GM19397 (cell line): ENCODE results near the gene BLCAP.
A peak's percentile ranks its signal among the peaks of the same experiment; 100 is the strongest.
"Not testable (repeated sequence)": the region's sequence is repeated elsewhere in the genome, so short reads cannot be mapped to it uniquely, and the experiment has no call there.

Experiments used
- ATAC-seq: cut with Tn5 transposase; IDR thresholded peaks from one replicate; pipeline ENCODE4 v1.9.1; 2021; ENCODE audit warnings: mild to moderate bottlenecking, moderate library complexity; ENCODE audit not compliant: unreplicated experiment

The BLCAP gene

GRCh38 chr20:37527638-37528445 lies at the start of gene BLCAP:
BLCAP (minus strand) TSS chr20:37527876; CDS start chr20:37519174, 8,702 bp downstream.
- ATAC-seq = peak; percentile 70

GRCh38 chr20:37577436-37577835 lies 49.8 kb upstream of the BLCAP start:
- not testable (repeated sequence) for ATAC-seq

GRCh38 chr20:37576911-37577310 lies 49.2 kb upstream of the BLCAP start:
- no peak for ATAC-seq

GRCh38 chr20:37575884-37576283 lies 48.2 kb upstream of the BLCAP start:
- ATAC-seq = no peak

- ATAC-seq = no peak
Measured at GRCh38 chr20:37574199-37574890, 46.7 kb upstream of the BLCAP start.

DNA sequence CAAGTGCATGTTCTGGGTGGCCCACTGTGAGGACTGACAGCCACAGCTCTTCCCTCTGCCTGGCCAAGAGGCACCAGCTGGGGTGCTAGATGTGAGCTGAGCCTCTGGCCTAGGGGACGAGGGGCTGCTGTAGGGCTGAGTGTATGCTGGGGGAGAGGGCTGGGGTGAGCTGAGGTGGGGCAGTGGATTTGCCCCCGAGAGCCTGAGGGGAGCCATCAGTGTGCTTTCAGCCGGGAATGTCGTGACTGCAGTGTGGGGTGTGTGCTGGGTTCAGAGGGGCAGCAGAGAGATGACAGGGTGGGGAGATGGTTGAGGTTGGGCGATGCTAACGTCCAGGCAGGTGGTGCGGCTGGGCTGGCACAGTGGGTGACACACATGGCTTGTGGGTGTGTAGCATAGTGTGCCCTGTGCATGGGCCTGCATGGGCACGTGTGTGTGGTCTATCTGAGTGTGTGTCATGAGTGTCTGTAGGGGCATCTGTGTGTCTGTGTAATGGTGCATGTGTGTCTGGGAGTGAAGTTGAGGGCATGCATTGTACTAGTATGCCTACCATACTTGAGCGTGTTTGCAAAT lies 46.0 kb upstream of the BLCAP start:
- no peak for ATAC-seq

GRCh38 chr20:37571033-37571432 lies 43.4 kb upstream of the BLCAP start:
- no peak for ATAC-seq

DNA sequence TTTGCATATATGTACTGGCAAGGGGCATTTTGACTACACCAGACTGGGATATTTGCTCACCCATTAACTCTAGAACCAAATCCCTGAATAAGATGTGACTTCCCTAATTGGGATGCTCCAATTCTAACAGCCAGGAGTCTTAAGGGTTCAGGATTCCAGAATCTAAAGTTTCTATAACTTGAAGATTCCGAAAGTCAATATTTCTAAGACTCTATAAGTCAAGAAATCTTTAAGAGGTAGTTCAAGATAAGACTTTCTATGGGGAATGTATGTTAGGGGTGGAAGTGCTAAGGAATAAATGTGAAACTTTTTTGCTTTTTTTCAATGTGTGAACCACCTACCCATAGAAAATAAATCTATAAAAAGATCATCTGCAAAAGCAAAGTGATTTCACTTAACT lies 42.7 kb upstream of the BLCAP start:
- no peak for ATAC-seq

- no peak for ATAC-seq
Measured at GRCh38 chr20:37567671-37568588, 40.3 kb upstream of the BLCAP start.

DNA sequence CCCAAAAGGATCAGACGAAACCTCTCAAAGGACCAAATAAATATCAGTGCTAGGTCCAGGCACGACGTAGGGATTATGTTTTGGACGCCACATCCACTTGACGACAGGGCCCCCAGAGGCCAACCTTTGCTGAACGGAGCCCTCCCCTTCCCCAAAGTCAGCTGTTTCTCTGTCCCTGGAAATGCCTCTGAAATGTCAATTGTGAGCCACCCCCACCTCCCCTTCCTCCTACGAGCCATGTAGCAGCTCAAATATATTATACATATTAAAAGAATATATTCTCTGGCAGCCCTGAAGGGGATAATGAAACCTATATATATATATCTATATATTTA lies 39.6 kb upstream of the BLCAP start:
- no peak for ATAC-seq

DNA sequence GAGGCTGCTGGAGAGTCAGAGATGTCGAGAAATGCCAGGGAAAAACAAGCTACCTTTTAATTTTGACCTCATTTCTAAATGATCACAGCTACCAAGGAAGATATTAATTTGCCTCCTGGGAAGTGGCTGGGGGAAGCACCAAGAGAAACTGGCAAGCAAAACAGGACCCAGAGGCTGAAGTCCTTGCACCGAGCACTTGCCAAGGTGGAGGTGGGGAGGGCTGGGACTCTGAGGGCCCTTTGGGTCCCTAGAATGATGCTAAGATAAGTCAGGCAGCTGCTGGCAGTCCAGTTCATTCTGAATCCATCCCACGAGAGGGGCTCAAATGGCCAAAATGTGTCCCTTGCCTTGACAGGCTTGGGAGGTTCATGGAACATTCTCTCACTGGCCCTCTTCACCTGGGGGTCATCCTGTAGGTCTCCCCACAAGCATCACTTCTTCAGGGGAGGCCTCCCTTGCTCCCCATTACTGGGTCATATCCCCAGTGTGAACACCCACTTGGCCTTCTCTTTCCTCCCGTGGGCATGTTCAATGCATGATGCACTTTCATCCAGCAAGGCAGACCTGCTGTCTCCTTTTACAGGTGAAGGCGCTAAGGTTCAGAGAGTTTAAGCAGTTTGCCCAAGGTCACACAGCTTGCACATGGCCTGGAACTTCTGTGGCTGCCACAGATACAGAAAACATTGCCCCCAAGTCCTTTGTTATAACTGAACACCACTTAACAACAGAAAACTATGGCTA lies 39.1 kb upstream of the BLCAP start:
- ATAC-seq = no peak

- ATAC-seq = no peak
Measured at GRCh38 chr20:37565134-37565811, 37.6 kb upstream of the BLCAP start.

DNA sequence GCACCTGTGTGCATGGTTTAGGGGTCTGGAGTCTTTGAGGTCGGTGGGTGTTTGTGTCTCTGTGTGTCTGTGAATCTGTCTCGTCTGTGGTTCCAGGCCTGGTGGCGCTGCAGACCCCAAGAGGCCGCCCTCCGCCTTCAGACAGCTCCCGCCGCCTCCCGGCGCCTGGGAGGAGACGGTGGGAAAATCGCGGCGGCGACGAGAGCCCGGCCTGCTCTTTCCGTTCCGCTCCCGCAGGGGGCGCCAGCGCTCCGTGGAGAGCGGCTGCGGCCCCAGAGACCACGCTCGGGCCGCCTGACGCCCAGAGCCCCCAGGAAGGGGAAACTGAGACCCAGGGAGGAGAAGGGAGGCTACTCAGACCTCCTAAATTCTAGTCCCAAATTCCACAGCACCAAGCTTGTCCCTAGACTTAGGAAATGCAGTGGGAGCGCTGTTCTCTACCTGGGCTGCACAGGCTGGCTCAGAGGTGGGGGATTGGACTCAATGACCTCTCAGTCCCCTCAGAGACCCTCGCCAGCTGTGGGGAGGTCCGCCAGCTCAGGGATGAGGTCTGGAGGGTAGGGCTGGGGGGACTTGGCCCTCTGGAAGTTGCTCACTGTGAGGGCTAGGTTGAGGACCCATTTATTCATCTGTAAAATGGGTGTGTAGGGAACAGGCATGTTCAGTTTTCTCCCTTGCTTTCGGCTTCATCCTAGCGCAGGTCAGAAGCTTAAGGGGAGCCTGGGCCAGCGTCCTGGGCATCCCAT lies 36.9 kb upstream of the BLCAP start:
- no peak for ATAC-seq

GRCh38 chr20:37564016-37564387 lies 36.3 kb upstream of the BLCAP start:
- no peak for ATAC-seq

- ATAC-seq = no peak
Measured at GRCh38 chr20:37562695-37563480, 35.2 kb upstream of the BLCAP start.

DNA sequence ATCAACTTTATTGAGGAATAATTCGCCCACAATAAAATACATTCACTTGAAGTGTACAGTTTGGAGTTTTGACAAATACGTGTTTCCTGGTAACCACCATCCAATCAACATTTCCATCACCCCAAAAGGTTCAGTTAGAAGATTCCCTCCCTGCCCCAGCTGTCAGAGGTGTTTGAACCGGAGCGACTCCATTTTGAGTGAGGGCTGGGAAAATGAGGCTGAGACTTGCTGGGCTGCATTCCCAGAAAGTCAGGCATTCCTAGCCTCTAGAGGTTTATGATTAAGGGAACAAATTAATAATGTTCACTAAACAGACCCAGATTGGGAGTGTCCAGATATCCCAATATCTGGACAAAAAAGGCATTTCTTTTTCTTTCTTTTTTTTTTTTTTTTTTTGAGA lies 33.0 kb upstream of the BLCAP start:
- no peak for ATAC-seq

- no peak for ATAC-seq
Measured at GRCh38 chr20:37559312-37560027, 31.8 kb upstream of the BLCAP start.

- ATAC-seq = no peak
Measured at GRCh38 chr20:37558779-37559178, 31.1 kb upstream of the BLCAP start.
